ENCODE results near the gene ACSM2B.
"Not testable (repeated sequence)": the region's sequence is repeated elsewhere in the genome, so short reads cannot be mapped to it uniquely, and the experiment has no call there.

ACSM2B gene, protein sequence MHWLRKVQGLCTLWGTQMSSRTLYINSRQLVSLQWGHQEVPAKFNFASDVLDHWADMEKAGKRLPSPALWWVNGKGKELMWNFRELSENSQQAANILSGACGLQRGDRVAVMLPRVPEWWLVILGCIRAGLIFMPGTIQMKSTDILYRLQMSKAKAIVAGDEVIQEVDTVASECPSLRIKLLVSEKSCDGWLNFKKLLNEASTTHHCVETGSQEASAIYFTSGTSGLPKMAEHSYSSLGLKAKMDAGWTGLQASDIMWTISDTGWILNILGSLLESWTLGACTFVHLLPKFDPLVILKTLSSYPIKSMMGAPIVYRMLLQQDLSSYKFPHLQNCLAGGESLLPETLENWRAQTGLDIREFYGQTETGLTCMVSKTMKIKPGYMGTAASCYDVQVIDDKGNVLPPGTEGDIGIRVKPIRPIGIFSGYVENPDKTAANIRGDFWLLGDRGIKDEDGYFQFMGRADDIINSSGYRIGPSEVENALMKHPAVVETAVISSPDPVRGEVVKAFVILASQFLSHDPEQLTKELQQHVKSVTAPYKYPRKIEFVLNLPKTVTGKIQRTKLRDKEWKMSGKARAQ

DNA sequence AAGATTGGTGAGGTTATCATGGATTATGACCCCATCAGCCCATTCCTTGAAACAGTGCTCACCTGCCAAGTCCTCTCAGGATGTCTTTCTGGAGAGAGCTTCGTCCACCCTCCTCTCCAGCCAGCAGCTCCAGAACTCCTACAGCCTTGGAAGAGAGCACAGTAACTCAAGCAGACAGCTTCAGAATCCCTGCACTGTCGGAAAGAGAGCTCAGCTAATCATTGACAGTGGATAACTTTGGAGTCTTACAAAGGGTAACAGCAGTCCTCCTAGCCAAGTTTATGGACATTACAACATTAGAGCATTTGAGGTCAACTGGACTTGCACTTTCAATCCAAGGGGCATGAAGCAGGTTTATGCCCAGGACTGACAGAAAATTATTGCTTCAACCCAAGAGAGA, at the start of gene ACSM2B:
Gene ACSM2B, minus strand, starts transcription at position 223 of the 400 bp plus-strand sequence. CDS start 11,522 bp downstream, outside the sequence.
- not testable (repeated sequence) for H3K4me2 ChIP-seq (ENCODE audit: low read depth, low read length, poor library complexity, severe bottlenecking); H3K9me3 ChIP-seq (ENCODE audit: insufficient read depth, low read depth, low read length); H3F3A ChIP-seq (ENCODE audit: low read depth); H3K4me3 ChIP-seq (ENCODE audit: low read length, poor library complexity, severe bottlenecking); H3K36me3 ChIP-seq (ENCODE audit: insufficient read depth, low read length); H2AFZ ChIP-seq (ENCODE audit: low read length); H3K4me1 ChIP-seq (ENCODE audit: insufficient read depth, low read length, poor library complexity, severe bottlenecking); H4K20me1 ChIP-seq (ENCODE audit: insufficient read depth, low read length, poor library complexity, severe bottlenecking); H3K79me2 ChIP-seq (ENCODE audit: insufficient read depth, low read length); H3K9ac ChIP-seq (ENCODE audit: low read depth, low read length, poor library complexity, severe bottlenecking); H3K27me3 ChIP-seq (ENCODE audit: insufficient read depth, low read length, poor library complexity, severe bottlenecking); H3K9me2 ChIP-seq (replicated peaks; ENCODE audit: low read depth, low read length)

DNA sequence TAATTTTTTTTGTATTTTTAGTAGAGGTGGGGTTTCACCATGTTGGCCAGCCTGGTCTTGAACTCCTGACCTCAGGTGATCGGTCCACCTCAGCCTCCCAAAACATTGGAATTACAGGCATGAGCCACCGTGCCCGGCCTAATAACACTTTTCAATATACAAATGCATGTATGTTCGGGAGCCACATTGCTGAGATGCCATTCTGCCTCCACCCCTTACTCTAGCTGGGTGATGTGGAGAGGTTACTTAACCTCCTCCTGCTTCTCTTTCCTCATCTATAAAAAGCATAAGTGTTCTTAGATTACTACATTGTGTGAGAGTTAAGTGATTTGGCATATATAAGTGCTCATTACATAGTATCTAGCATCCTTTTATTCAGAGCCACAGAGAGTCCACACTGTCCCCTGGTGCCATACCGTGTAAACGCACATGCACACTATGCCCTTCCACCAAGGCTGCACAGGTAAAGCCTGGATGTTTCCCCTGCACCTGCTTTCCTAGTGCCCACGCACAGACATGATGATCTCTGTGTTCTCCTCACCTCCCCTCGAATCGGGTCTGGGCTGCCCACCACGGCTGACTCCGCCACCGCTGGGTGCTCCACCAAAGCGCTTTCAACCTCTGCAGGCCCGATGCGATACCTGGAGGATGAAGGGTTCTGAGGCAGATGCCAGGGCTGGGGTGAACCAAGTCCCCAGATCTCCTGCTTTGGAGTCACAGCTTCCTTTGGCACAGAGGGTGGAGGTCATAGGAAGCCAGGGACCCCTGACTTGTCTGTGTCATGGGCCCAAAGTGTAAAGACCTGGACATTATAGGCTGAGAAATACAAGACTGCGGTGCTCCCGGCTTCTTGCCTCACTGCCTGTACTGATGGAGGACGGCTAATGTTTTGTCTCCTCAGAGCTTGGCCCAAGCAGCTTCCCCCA, 49.0 kb upstream of the ACSM2B start:
- no peaks in the 10 kb centered on the region for H3K36me3 ChIP-seq (ENCODE audit: insufficient read depth, low read length)
- no peak overlapping the region for H3K4me2 ChIP-seq (ENCODE audit: low read depth, low read length, poor library complexity, severe bottlenecking)
- H3K4me3 ChIP-seq (ENCODE audit: low read length, poor library complexity, severe bottlenecking) = no peak overlapping the region
- H3K9ac ChIP-seq (ENCODE audit: low read depth, low read length, poor library complexity, severe bottlenecking) = no peak overlapping the region
- H4K20me1 ChIP-seq (ENCODE audit: insufficient read depth, low read length, poor library complexity, severe bottlenecking) = no peaks in the 10 kb centered on the region
- no peaks in the 10 kb centered on the region for H3F3A ChIP-seq (ENCODE audit: low read depth)
- peaks cover 19% of the 10 kb centered on the region for H3K4me1 ChIP-seq (ENCODE audit: insufficient read depth, low read length, poor library complexity, severe bottlenecking)
- no peak for TF ChIP-seq EZH2phosphoT487 (IDR thresholded peaks at IDR 0.05; ENCODE audit: borderline replicate concordance)
- TF ChIP-seq, protein P1, sequence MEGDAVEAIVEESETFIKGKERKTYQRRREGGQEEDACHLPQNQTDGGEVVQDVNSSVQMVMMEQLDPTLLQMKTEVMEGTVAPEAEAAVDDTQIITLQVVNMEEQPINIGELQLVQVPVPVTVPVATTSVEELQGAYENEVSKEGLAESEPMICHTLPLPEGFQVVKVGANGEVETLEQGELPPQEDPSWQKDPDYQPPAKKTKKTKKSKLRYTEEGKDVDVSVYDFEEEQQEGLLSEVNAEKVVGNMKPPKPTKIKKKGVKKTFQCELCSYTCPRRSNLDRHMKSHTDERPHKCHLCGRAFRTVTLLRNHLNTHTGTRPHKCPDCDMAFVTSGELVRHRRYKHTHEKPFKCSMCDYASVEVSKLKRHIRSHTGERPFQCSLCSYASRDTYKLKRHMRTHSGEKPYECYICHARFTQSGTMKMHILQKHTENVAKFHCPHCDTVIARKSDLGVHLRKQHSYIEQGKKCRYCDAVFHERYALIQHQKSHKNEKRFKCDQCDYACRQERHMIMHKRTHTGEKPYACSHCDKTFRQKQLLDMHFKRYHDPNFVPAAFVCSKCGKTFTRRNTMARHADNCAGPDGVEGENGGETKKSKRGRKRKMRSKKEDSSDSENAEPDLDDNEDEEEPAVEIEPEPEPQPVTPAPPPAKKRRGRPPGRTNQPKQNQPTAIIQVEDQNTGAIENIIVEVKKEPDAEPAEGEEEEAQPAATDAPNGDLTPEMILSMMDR (conservative IDR thresholded peaks at IDR 0.05; ENCODE audit: low read length) = no peak
- H3K9me3 ChIP-seq (ENCODE audit: insufficient read depth, low read depth, low read length) = no peaks in the 10 kb centered on the region
- no peaks in the 10 kb centered on the region for H3K79me2 ChIP-seq (ENCODE audit: insufficient read depth, low read length)
- H3K27me3 ChIP-seq (ENCODE audit: insufficient read depth, low read length, poor library complexity, severe bottlenecking) = no peaks in the 10 kb centered on the region
- H3K9me2 ChIP-seq (replicated peaks; ENCODE audit: low read depth, low read length) = no peaks in the 10 kb centered on the region
- no peak overlapping the region for H2AFZ ChIP-seq (ENCODE audit: low read length)

DNA sequence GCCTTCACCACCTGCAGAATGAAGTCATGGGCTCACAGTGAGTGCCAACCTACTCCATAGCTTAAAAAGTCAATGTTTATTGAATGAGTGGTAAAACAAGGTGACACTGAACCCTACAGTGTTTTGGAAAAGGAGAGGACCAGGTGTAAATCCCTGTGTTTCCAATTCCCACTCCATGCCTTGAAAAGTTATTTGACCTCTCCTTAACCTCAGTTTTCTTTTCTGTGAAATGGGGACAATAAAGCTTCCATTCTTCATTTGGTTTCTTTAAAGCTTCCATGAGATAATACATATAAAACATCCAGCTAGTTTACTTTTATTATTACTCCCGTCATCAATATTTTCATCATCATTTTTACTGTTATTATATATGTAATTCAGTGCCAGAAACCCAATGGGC, 48.0 kb upstream of the ACSM2B start:
- no peaks in the 10 kb centered on the region for H3K79me2 ChIP-seq (ENCODE audit: insufficient read depth, low read length)
- no peaks in the 10 kb centered on the region for H3F3A ChIP-seq (ENCODE audit: low read depth)
- H2AFZ ChIP-seq (ENCODE audit: low read length) = no peak overlapping the region
- H3K4me1 ChIP-seq (ENCODE audit: insufficient read depth, low read length, poor library complexity, severe bottlenecking) = peaks cover 14% of the 10 kb centered on the region
- no peak overlapping the region for H3K4me3 ChIP-seq (ENCODE audit: low read length, poor library complexity, severe bottlenecking)
- H3K9me2 ChIP-seq (replicated peaks; ENCODE audit: low read depth, low read length) = no peaks in the 10 kb centered on the region
- no peak for TF ChIP-seq EZH2phosphoT487 (IDR thresholded peaks at IDR 0.05; ENCODE audit: borderline replicate concordance)
- TF ChIP-seq, protein P1 (conservative IDR thresholded peaks at IDR 0.05; ENCODE audit: low read length) = no peak
- no peaks in the 10 kb centered on the region for H3K9me3 ChIP-seq (ENCODE audit: insufficient read depth, low read depth, low read length)
- H3K4me2 ChIP-seq (ENCODE audit: low read depth, low read length, poor library complexity, severe bottlenecking) = no peak overlapping the region
- H3K9ac ChIP-seq (ENCODE audit: low read depth, low read length, poor library complexity, severe bottlenecking) = no peak overlapping the region
- no peaks in the 10 kb centered on the region for H3K36me3 ChIP-seq (ENCODE audit: insufficient read depth, low read length)
- no peaks in the 10 kb centered on the region for H4K20me1 ChIP-seq (ENCODE audit: insufficient read depth, low read length, poor library complexity, severe bottlenecking)
- H3K27me3 ChIP-seq (ENCODE audit: insufficient read depth, low read length, poor library complexity, severe bottlenecking) = no peaks in the 10 kb centered on the region
